IMR-90 (cell line): ENCODE data around the gene MOB3B. TPM values are rescaled to one million over a fixed set of nuclear protein-coding genes. Genes with fewer than 3 reads are reported as not detected.

ENCODE experiments used
- ATAC-seq: fragments of 200-7000 bp; cut with Tn5 transposase; 2 replicates; pipeline ENCODE4 v1.9.1; 2020; ENCODE audit warnings: low read depth, mild to moderate bottlenecking, moderate library complexity
- BruUV-seq: library from RNA; stranded (reverse); fragments of 400-500 nt; replicated peaks from 2 replicates; lab custom pipeline; 2021; lab: Mats Ljungman, UMichigan
- CTCF ChIA-PET: fragments of 300-600 bp; formaldehyde crosslinking; extraction: SDS; loops from one replicate; lab custom pipeline; 2021; ENCODE audit warnings: antibody characterized with exemption; lab: Yijun Ruan, JAX
- POLR2A ChIA-PET: fragments of 300-600 bp; sonication (Branson Sonifier 250); formaldehyde crosslinking; loops from one replicate; lab custom pipeline; 2022; ENCODE audit warnings: antibody characterized with exemption; ENCODE audit not compliant: unreplicated experiment; lab: Charles Lee
- DNase-seq: peaks from one replicate; pipeline ENCODE4 v3.0.0; 2013
- H2AFZ ChIP-seq: replicated peaks from 2 replicates; pipeline ENCODE3; 2013; ENCODE audit warnings: low read length, mild to moderate bottlenecking; ENCODE audit not compliant: poor library complexity
- H2AK5ac ChIP-seq: 2 replicates; pipeline ENCODE4 v1.6.1; 2013; ENCODE audit warnings: low read depth, low read length, inconsistent platforms
- H2AK9ac ChIP-seq: replicated peaks from 2 replicates; pipeline ENCODE3; 2013; ENCODE audit warnings: mild to moderate bottlenecking, low read depth, low read length, moderate library complexity; ENCODE audit not compliant: poor library complexity
- H2BK120ac ChIP-seq: 2 replicates; pipeline ENCODE4 v1.6.1; 2013; ENCODE audit warnings: low read depth, low read length, inconsistent platforms
- H2BK15ac ChIP-seq: 3 replicates; pipeline ENCODE4 v1.6.1; 2013; ENCODE audit warnings: low read depth, low read length, inconsistent platforms
- H2BK20ac ChIP-seq: 2 replicates; pipeline ENCODE4 v1.6.1; 2013; ENCODE audit warnings: low read depth, mild to moderate bottlenecking, inconsistent platforms, low read length, moderate library complexity
- H2BK5ac ChIP-seq: 2 replicates; pipeline ENCODE4 v1.6.1; 2013; ENCODE audit warnings: mild to moderate bottlenecking, low read depth, low read length, inconsistent platforms; ENCODE audit not compliant: poor library complexity, severe bottlenecking
- H3K14ac ChIP-seq: replicated peaks from 2 replicates; pipeline ENCODE4 v1.6.1; 2013; ENCODE audit warnings: low read depth, low read length, inconsistent platforms
- H3K18ac ChIP-seq: 2 replicates; pipeline ENCODE4 v1.6.1; 2013; ENCODE audit warnings: low read depth, low read length, control low read depth
- H3K23ac ChIP-seq: 2 replicates; pipeline ENCODE4 v1.6.1; 2013; ENCODE audit warnings: low read depth, low read length, inconsistent platforms
- H3K27ac ChIP-seq: 2 replicates; pipeline ENCODE4 v1.5.1; 2013; ENCODE audit warnings: mild to moderate bottlenecking, control low read depth, low read length; ENCODE audit not compliant: insufficient read depth
- H3K27me3 ChIP-seq: 2 replicates; pipeline ENCODE4 v1.6.1; 2013; ENCODE audit warnings: low read length; ENCODE audit not compliant: control insufficient read depth, insufficient read depth
- H3K36me3 ChIP-seq: 2 replicates; pipeline ENCODE4 v1.6.1; 2013; ENCODE audit warnings: low read length, mixed read lengths; ENCODE audit not compliant: control insufficient read depth, insufficient read depth
- H3K4ac ChIP-seq: 2 replicates; pipeline ENCODE4 v1.6.1; 2013; ENCODE audit warnings: low read depth, low read length, inconsistent platforms
- H3K4me1 ChIP-seq: 2 replicates; pipeline ENCODE4 v1.6.1; 2013; ENCODE audit warnings: low read length, mixed read lengths; ENCODE audit not compliant: control insufficient read depth, insufficient read depth
- H3K4me2 ChIP-seq: 2 replicates; pipeline ENCODE4 v1.6.1; 2013; ENCODE audit warnings: low read depth, mild to moderate bottlenecking, control low read depth, low read length, moderate library complexity
- H3K4me3 ChIP-seq: 2 replicates; pipeline ENCODE4 v1.5.1; 2013; ENCODE audit warnings: low read depth, mild to moderate bottlenecking, control low read depth, low read length, moderate library complexity; ENCODE audit not compliant: insufficient read depth
- H3K56ac ChIP-seq: 2 replicates; pipeline ENCODE4 v1.6.1; 2013; ENCODE audit warnings: low read length, inconsistent platforms; ENCODE audit not compliant: insufficient read depth; ENCODE audit errors: extremely low read depth
- H3K79me1 ChIP-seq, 2 experiments: 2 replicates each; pipeline ENCODE4 v1.6.1; 2013; ENCODE audit warnings: low read length in 2 of 2, inconsistent platforms in 1 of 2, low read depth in 1 of 2
- H3K9ac ChIP-seq: 2 replicates; pipeline ENCODE4 v1.6.1; 2013; ENCODE audit warnings: low read depth, low read length, control low read depth
- H3K9me1 ChIP-seq: 2 replicates; pipeline ENCODE4 v1.6.1; 2013; ENCODE audit warnings: low read length, inconsistent platforms; ENCODE audit not compliant: insufficient read depth
- H3K9me3 ChIP-seq: 2 replicates; pipeline ENCODE4 v1.6.1; 2013; ENCODE audit warnings: low read length; ENCODE audit not compliant: control insufficient read depth, insufficient read depth
- H4K20me1 ChIP-seq: 2 replicates; pipeline ENCODE4 v1.6.1; 2013; ENCODE audit warnings: low read length, inconsistent platforms; ENCODE audit not compliant: insufficient read depth
- H4K5ac ChIP-seq: 2 replicates; pipeline ENCODE4 v1.6.1; 2013; ENCODE audit warnings: mild to moderate bottlenecking, low read depth, low read length, control low read depth
- H4K8ac ChIP-seq, 2 experiments: 2 replicates each; pipeline ENCODE4 v1.6.1; 2013; ENCODE audit warnings: low read depth in 2 of 2, low read length in 2 of 2, control low read depth in 1 of 2, inconsistent platforms in 1 of 2
- H4K91ac ChIP-seq: 2 replicates; pipeline ENCODE4 v1.6.1; 2013; ENCODE audit warnings: low read depth, low read length, inconsistent platforms; ENCODE audit not compliant: insufficient read depth
- CHD1 ChIP-seq: IDR thresholded peaks from 2 replicates; pipeline ENCODE4 v1.6.1; 2012; ENCODE audit warnings: low read depth, low read length, improper control_type of control experiment
- ELK1 ChIP-seq: fragments of 150-350 bp; IDR thresholded peaks from 2 replicates; pipeline ENCODE4 v1.6.1; 2016; ENCODE audit warnings: low read depth, mild to moderate bottlenecking, low read length, moderate library complexity, borderline replicate concordance
- MAFK ChIP-seq: IDR thresholded peaks from 2 replicates; pipeline ENCODE4 v1.6.1; 2012; ENCODE audit warnings: low read depth, low read length, improper control_type of control experiment
- MAZ ChIP-seq: IDR thresholded peaks from 2 replicates; pipeline ENCODE4 v1.6.1; 2012; ENCODE audit warnings: low read depth, mild to moderate bottlenecking, low read length, improper control_type of control experiment, moderate library complexity, borderline replicate concordance
- NFE2L2 ChIP-seq: fragments of 150-350 bp; IDR thresholded peaks from 2 replicates; pipeline ENCODE4 v1.6.1; 2016; ENCODE audit warnings: low read depth, mild to moderate bottlenecking, low read length
- POLR2A ChIP-seq: IDR thresholded peaks from 2 replicates; pipeline ENCODE4 v1.6.1; 2012; ENCODE audit warnings: mild to moderate bottlenecking, low read depth, low read length
- USF2 ChIP-seq: fragments of 150-350 bp; IDR thresholded peaks from 2 replicates; pipeline ENCODE4 v1.6.1; 2017; ENCODE audit warnings: mild to moderate bottlenecking, antibody characterized with exemption, low read length, low read depth
- WGBS, 2 experiments: methylation state at CpG; one replicate each; pipeline versions ENCODE4 v1.1.5 to v1.1.7; 2013; ENCODE audit warnings: missing lambda C conversion rate in 2 of 2; ENCODE audit not compliant: insufficient read length in 1 of 2; ENCODE audit errors: extremely low coverage in 2 of 2; 5-methylcytosine and 5-hydroxymethylcytosine counted together
- dilution Hi-C: fragments of 300-500 bp; cut with HindIII; formaldehyde crosslinking; loops from one replicate; pipeline ENCODE4 v1.14.3; 2018; ENCODE audit warnings: low sequenced_read_pairs; ENCODE audit not compliant: unreplicated experiment
- in situ Hi-C: fragments of 300-500 bp; cut with MboI; formaldehyde crosslinking; loops from 3 replicates; pipeline ENCODE4 v1.14.3; 2019; ENCODE audit warnings: low sequenced_read_pairs, inconsistent platforms, mixed read lengths
- intact Hi-C: fragments of 100-400 bp; cut with micrococcal nuclease; formaldehyde crosslinking; loops from 2 replicates; pipeline ENCODE4 v1.10.0; 2022
- polyA plus RNA-seq, 3 experiments: library from polyadenylated mRNA; depleted of rRNA; stranded (reverse); fragments of >200 nt; gene quantifications; 2 replicates each; pipeline ENCODE4 v1.2.3, GENCODE V29; 2012; ENCODE audit warnings: low replicate concordance in 1 of 3
- total RNA-seq: library from RNA; depleted of rRNA; stranded (reverse); fragments of >200 nt; gene quantifications from 2 replicates; pipeline ENCODE4 v1.2.3, GENCODE V29; 2012

Gene MOB3B
- total and polyA plus RNA-seq, 2 of the 4 experiments (the other 2 are of a cell fraction), result under 0.01 to 0.02 TPM

- no peak overlapping the region for H2BK5ac ChIP-seq
- H3K18ac ChIP-seq, result no peak overlapping the region
- no peak overlapping the region for H2AFZ ChIP-seq
- no peak overlapping the region for H3K56ac ChIP-seq
- H3K23ac ChIP-seq, result no peak overlapping the region
- in situ Hi-C loops, result no loop called here
- H3K79me1 ChIP-seq, result no peaks in the 10 kb centered on the region
- BruUV-seq, result no TSS peak
- DNase-seq (no peak), ATAC-seq (no peak)
- H3K9me3 ChIP-seq, result no peaks in the 10 kb centered on the region
- no peak overlapping the region for H3K4me2 ChIP-seq
- H3K27me3 ChIP-seq, result no peaks in the 10 kb centered on the region
- 100% methylated on average over 1 of the region's 3 CpGs; no CpG with 5 or more reads in 1 of the 2 experiments for WGBS, 2 experiments
- no peaks in the 10 kb centered on the region for H4K20me1 ChIP-seq
- no peak overlapping the region for H4K5ac ChIP-seq
- no peak overlapping the region for H2BK120ac ChIP-seq
- H2AK5ac ChIP-seq, result no peak overlapping the region
- H3K4ac ChIP-seq, result no peak overlapping the region
- no peak overlapping the region for H4K8ac ChIP-seq
- no peaks in the 10 kb centered on the region for H3K36me3 ChIP-seq
- H3K9me1 ChIP-seq, result peaks cover 6% of the 10 kb centered on the region; the same call in 1 of the 2 replicates
- peaks cover 11% of the 10 kb centered on the region for H3K4me1 ChIP-seq
- no peak overlapping the region for H2BK20ac ChIP-seq
- CTCF ChIA-PET, result interaction anchor here (1.3 to 3.1 kb wide), 2 partner anchors 8 kb away, joined by 3 to 16 read pairs; partner anchors contain the start of gene MOB3B
- H3K14ac ChIP-seq, result no peak overlapping the region
- no peak overlapping the region for H3K4me3 ChIP-seq
- no peak overlapping the region for H2BK15ac ChIP-seq
- TF ChIP-seq CHD1 (no peak), NFE2L2 (no peak), POLR2A (no peak), MAZ (no peak), ELK1 (no peak), USF2 (no peak), MAFK (no peak)
- POLR2A ChIA-PET, result no interaction called here
- H3K9ac ChIP-seq, result no peak overlapping the region
- no peak overlapping the region for H4K91ac ChIP-seq
- dilution Hi-C loops, result no loop called here
- H3K27ac ChIP-seq, result no peak overlapping the region
- intact Hi-C loops, result no loop called here
- no peak overlapping the region for H2AK9ac ChIP-seq
Measured at GRCh38 chr9:27538647-27539046, 9.0 kb upstream of the MOB3B start.
